HG02610 (cell line): ENCODE results near the gene ITPRIP.

ENCODE experiments used
- ATAC-seq: cut with Tn5 transposase; IDR thresholded peaks from one replicate; pipeline ENCODE4 v1.9.1; 2021; ENCODE audit warnings: mild to moderate bottlenecking, moderate library complexity; ENCODE audit not compliant: unreplicated experiment

Gene ITPRIP

GRCh38 chr10:104337985-104338735 lies at the start of gene ITPRIP:
Gene ITPRIP (minus strand): TSS chr10:104338465. CDS start chr10:104316051, 22,414 bp downstream.
- ATAC-seq: peak; percentile 74

GRCh38 chr10:104387130-104387888 lies 49.0 kb upstream of the ITPRIP start:
- ATAC-seq: peak; percentile 69

DNA sequence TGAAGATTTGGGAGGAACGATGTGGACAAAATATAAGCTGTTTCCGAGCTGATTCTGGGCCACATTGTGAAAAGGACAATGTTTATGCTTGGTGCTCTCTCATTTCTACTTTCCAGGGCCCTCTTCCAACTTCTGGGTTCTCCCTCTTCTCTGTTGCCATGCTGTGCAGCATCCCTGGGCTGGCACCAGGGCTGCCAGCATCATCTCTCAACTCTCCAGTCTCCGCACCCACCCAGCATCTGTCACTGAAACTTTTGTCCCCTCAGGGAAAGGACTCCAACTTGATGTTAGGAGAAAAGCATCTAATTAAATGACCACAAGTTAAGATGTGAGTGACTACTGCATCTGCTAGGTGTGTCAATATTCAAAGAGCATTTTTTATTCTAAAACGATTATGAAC lies 42.1 kb upstream of the ITPRIP start:
- ATAC-seq: no peak

DNA sequence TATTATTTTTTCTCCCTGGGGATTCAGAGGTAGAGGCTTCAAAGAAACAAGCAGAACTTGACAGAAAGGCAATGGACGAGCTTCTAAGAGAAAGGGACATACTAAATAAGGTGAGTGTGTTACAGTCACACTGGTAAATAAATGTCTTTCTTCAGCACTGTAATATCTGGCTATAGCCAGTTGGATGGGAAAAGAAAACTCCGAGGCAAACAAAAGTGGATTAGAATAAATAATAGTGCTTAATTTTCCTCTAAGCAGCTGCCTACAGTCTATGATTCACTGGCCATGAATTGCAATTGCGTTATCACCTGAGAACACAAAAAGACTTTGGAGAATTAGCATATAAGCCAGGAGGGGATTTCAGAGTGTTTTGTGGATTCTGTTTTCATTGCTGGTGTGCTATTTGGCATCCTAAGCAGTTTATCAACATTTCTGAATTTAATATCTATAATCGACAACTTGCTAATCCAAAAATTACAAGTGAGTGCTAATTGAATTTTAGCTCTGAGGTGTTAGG lies 38.6 kb upstream of the ITPRIP start:
- ATAC-seq: no peak

- no peak for ATAC-seq
These were observed 36.3 kb upstream of the ITPRIP start for GRCh38 chr10:104374591-104374990.

DNA sequence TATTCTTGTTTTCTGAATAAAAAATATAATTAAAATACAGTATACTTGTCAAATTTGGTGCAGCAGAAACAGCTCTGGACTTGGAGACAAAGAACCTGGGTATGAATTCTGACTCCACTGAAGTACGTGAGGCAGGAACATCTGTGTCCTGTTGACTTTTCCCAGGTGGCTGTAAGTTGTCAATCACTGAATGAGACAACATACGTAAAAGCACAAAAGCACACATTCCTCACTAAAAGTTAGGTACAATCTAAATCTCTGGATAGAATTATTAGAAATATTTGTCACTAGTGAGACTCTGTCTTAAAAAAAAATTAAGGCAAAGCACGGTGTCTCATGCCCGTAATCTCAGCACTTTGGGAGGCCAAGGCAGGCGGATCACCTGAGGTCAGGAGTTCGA lies 33.5 kb upstream of the ITPRIP start:
- ATAC-seq: no peak

DNA sequence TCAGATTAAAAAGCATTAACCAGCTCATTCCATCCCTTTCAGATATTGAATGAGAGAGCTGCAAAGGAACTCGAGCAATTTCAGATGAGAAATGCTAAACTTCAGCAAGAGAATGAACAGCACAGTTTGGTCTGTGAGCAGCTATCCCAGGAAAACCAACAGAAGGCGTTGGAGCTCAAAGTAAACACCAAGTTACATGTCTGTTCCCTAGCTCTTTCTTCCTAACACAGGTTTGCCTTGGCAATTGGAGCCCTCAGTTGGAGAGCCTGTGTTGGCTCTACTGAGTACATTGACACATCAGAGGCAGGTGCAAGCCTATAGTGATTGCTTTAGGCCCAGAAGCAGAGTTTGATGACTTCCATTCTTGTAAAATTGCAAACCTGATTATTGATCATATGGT lies 30.1 kb upstream of the ITPRIP start:
- ATAC-seq: no peak

- ATAC-seq: no peak
These were observed 29.6 kb upstream of the ITPRIP start for GRCh38 chr10:104367904-104368303.

- ATAC-seq: no peak
These were observed 21.5 kb upstream of the ITPRIP start for GRCh38 chr10:104359811-104360210.

GRCh38 chr10:104353325-104354048 lies 15.2 kb upstream of the ITPRIP start, which contains the start of gene CFAP58:
Gene CFAP58 (plus strand): TSS chr10:104353833. CDS start chr10:104353898, 65 bp downstream.
- ATAC-seq: peak; percentile 48

DNA sequence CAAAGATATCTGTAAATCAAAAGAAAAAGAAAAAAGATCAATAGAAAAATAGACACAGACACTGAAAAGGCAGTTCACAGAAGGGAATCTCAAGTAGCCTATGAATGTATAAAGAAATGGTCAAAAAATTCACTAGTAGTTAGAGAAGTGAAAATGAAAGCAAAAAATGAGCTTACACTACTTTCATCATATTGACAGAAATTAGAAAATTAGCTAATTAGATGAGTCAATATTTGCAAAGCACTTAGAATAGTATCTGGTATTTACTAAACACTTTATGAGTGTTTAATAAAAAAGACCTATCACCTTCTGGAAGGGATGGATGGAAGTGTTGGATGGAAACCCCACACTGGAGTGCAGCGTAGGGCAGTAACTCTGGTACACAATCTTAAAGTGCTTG lies 13.7 kb upstream of the ITPRIP start:
- ATAC-seq: peak; percentile 22

DNA sequence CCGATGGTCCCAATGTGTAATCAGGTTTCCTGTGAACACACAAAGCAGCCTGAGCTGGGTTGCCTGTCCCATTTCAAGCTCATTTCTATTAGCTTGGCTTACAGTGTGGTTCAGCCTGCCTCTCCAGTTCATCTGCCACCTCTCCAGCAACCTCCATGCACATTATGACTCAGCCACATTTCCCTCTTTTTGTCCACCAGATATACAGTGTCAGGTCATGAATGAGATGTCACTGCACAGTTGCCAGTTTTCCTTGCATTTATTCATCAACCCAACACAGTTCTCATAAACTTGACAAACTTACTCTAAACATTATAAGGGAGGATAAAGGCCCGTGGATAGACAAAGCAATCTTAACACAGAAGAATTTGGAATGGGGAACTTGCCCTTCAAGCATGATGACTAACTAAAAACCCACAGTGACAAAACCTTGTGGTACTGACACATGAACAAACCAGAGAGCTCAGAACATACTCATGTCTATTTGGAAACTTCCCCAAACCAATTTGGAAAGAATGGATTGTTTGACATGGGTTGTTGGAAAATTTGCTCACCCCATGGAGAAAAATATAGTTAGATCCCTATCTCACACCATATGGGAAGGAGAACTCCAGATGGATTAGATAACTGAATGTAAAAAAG lies 12.9 kb upstream of the ITPRIP start:
- ATAC-seq: peak; percentile 36

DNA sequence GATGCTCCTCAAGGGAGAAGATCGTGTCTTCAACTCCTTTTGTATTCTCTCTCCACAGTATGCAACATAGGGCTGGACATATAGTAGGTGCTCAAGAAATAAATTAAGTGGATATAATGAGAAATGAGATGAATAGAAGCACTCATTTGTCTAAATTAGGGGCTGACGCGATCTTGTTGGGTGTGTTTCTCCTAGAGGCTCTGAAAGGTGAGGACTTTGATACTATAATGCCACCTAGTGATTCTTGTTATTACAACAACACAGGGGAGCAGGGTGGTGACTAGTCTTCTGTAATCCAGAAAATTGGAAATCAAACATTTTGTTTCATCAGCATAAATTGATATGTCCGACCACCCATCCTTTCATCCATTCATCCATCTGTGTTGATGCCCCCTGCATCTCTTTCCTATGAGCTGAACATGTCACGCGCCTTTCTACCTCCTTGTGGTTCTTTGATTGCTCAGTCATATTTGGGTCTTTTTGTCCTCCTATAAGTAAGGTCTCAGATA lies 11.9 kb upstream of the ITPRIP start:
- ATAC-seq: peak; percentile 37

GRCh38 chr10:104349623-104350126 lies 11.4 kb upstream of the ITPRIP start:
- ATAC-seq: peak; percentile 49

GRCh38 chr10:104348601-104349000 lies 10.3 kb upstream of the ITPRIP start:
- no peak for ATAC-seq

DNA sequence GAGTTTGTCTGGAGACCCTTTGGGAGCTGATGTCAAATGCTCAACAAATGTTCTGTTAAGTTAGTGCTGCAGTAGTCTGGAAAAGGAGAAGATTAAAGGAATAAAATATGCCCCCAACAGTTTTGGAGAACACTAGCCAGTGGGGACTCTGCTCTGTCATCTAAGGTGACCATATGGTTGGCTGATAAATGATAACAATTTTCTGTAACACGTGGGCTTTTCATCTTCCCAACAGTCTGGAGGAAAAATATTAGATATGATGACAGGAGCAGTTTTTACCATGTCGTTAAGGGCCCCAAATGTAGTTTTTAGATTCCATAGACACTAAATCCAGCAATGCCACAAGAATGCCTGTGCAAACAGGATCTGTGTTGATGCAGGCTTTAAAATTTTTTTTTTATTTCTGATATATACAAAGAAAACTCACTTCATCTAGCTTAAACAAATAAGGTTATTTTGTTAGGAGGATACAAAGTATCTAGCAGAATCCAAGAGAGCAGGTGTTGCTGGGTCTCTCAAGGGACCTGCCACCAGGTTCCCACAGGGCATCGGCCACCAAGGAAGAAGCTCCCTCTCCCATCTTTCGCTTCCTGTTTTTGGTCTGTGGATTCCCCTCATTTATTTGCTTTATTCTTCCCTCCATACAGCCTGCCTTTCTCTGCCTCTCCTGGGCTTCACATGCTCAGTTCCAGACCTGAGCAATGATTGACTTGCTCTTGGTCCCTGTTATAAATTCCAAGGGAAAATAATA lies 9.2 kb upstream of the ITPRIP start:
- ATAC-seq: no peak

- no peak for ATAC-seq
These were observed 7.7 kb upstream of the ITPRIP start for GRCh38 chr10:104345941-104346340.

GRCh38 chr10:104345515-104345914 lies 7.2 kb upstream of the ITPRIP start:
- no peak for ATAC-seq

DNA sequence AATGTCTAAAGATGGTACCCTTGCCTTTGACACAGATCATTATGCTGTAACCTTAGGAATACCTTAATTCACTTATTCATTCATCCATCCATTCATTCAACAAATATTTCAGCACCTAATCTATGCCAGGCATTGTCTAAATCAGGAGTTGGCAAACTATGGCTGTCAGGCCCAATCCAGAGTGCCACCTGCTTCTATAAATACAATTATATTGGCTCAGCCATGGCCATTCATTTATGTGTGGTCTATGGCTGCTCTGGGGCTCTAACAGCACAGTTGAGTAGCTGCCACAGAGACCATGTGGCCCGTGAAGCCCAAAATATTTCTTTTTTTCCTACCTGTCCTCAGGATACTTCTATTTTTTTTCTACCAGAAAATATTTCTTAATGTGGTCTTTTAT lies 6.0 kb upstream of the ITPRIP start:
- ATAC-seq: no peak
